Measurements from ENCODE around the gene PLCD4. TPM values are rescaled to one million over a fixed set of nuclear protein-coding genes. Genes with fewer than 3 reads are reported as not detected.

PLCD4 gene
- total RNA-seq, 1 experiment from 2014 or later = 0.40 TPM

- intact Hi-C loops (cut with micrococcal nuclease) = no loop called here
- ChIA-PET POLR2A (no interaction called here), CTCF (interaction anchor here (1.6 kb wide), 1 partner anchor 8 kb away, joined by 3 read pairs; no protein-coding TSS in a partner anchor)
- no peak for TF ChIP-seq CTCF (IDR thresholded peaks at IDR 0.05; ENCODE audit: unreplicated experiment)
- peaks cover 34% of the 10 kb centered on the region for H3K36me3 Mint-ChIP-seq (ENCODE audit: insufficient read depth, unreplicated experiment)
- no peak for DNase-seq (ENCODE audit: unreplicated experiment)
- H3K4me3 Mint-ChIP-seq (ENCODE audit: unreplicated experiment) = no peak overlapping the region
- H3K27me3 Mint-ChIP-seq (ENCODE audit: insufficient read depth, unreplicated experiment) = no peaks in the 10 kb centered on the region
- no peaks in the 10 kb centered on the region for H3K9me3 Mint-ChIP-seq (ENCODE audit: unreplicated experiment)
- peaks cover 5% of the 10 kb centered on the region for H3K4me1 Mint-ChIP-seq (ENCODE audit: insufficient read depth, unreplicated experiment)
- BruUV-seq (replicated peaks) = no TSS peak
- H3K27ac Mint-ChIP-seq (ENCODE audit: low read depth, unreplicated experiment) = no peak overlapping the region
Observed at GRCh38 chr2:218679119-218679518, 71.4 kb downstream of the PLCD4 start.

- H3K4me1 Mint-ChIP-seq (ENCODE audit: insufficient read depth, unreplicated experiment) = peaks cover 5% of the 10 kb centered on the region
- H3K36me3 Mint-ChIP-seq (ENCODE audit: insufficient read depth, unreplicated experiment) = peaks cover 40% of the 10 kb centered on the region
- no peak for TF ChIP-seq CTCF (IDR thresholded peaks at IDR 0.05; ENCODE audit: unreplicated experiment)
- no peak overlapping the region for H3K4me3 Mint-ChIP-seq (ENCODE audit: unreplicated experiment)
- H3K27me3 Mint-ChIP-seq (ENCODE audit: insufficient read depth, unreplicated experiment) = no peaks in the 10 kb centered on the region
- no TSS peak for BruUV-seq (replicated peaks)
- intact Hi-C loops (cut with micrococcal nuclease) = no loop called here
- ChIA-PET POLR2A (interaction anchor here (0.6 kb wide), 1 partner anchor 8 kb away, joined by 4 read pairs; the partner anchor contains the start of genes RNF25 and STK36), CTCF (interaction anchor here (0.5 to 1.5 kb wide), 2 partner anchors 166 to 168 kb away, joined by 3 to 6 read pairs; no protein-coding TSS in a partner anchor)
- no peak for DNase-seq (ENCODE audit: unreplicated experiment)
- H3K9me3 Mint-ChIP-seq (ENCODE audit: unreplicated experiment) = no peaks in the 10 kb centered on the region
- H3K27ac Mint-ChIP-seq (ENCODE audit: low read depth, unreplicated experiment) = no peak overlapping the region
Observed at GRCh38 chr2:218680061-218680460, 72.4 kb downstream of the PLCD4 start.

Other genes with a start within 250 kb of the PLCD4 start
- gene SLC11A1, start 225.6 kb upstream of the PLCD4 start, total RNA-seq (2022) = 0.09 and 0.32 TPM in 2 replicates
- 71.2 and 72.3 TPM in 2 replicates for gene CTDSP1, start 208.0 kb upstream of the PLCD4 start, total RNA-seq (2022)
- not detected in 2 replicates for gene VIL1, start 188.8 kb upstream of the PLCD4 start, total RNA-seq (2022)
- 11.6 and 16.4 TPM in 2 replicates for gene USP37, start 39.5 kb upstream of the PLCD4 start, total RNA-seq (2022)
- gene CNOT9, start 39.1 kb upstream of the PLCD4 start, total RNA-seq (2022) = 64.9 and 66.1 TPM in 2 replicates
- 33.7 and 37.8 TPM in 2 replicates for gene ZNF142, start 51.7 kb downstream of the PLCD4 start, total RNA-seq (2022)
- 71.1 and 96.0 TPM in 2 replicates for gene BCS1L, start 51.8 kb downstream of the PLCD4 start, total RNA-seq (2022)
- 58.9 and 60.8 TPM in 2 replicates for gene RNF25, start 64.1 kb downstream of the PLCD4 start, total RNA-seq (2022)
- gene STK36, start 64.2 kb downstream of the PLCD4 start, total RNA-seq (2022) = 20.7 and 35.1 TPM in 2 replicates
- 33.6 and 38.2 TPM in 2 replicates for gene TTLL4, start 102.9 kb downstream of the PLCD4 start, total RNA-seq (2022)
- 0.12 TPM in 1 of 2 replicates, not detected in the other for gene CYP27A1, start 174.2 kb downstream of the PLCD4 start, total RNA-seq (2022)
- gene PRKAG3, start 223.9 kb downstream of the PLCD4 start, total RNA-seq (2022) = not detected in 2 replicates

Data from MCF 10A (cell line).